PC-9 (cell line): ENCODE data around the gene SMPDL3B. TPM values are rescaled to one million over a fixed set of nuclear protein-coding genes. Genes with fewer than 3 reads are reported as not detected.

Experiments
- BruUV-seq: library from RNA; stranded (reverse); fragments of 400-500 nt; replicated peaks from 2 replicates; lab custom pipeline; 2021; lab: Mats Ljungman, UMichigan
- CTCF ChIA-PET: fragments of 300-600 bp; sonication (Branson Sonifier 250); formaldehyde crosslinking; loops from one replicate; lab custom pipeline; 2022; ENCODE audit warnings: antibody characterized with exemption; lab: Charles Lee
- POLR2A ChIA-PET: fragments of 300-600 bp; sonication (Branson Sonifier 250); formaldehyde crosslinking; loops from one replicate; lab custom pipeline; 2022; ENCODE audit warnings: antibody characterized with exemption; ENCODE audit not compliant: unreplicated experiment; lab: Charles Lee
- DNase-seq, 2 experiments: peaks; one replicate each; pipeline versions ENCODE4 v3.0.0 to v3.0.0-alpha.2; 2015 to 2022; ENCODE audit warnings: mixed read lengths in 1 of 2
- H2AFZ ChIP-seq: fragments of 200-600 bp; sonication (generic); 2 replicates; pipeline ENCODE4 v1.8.1; 2017; ENCODE audit warnings: antibody characterized with exemption
- H3F3A ChIP-seq: fragments of 200-600 bp; sonication (generic); 2 replicates; pipeline ENCODE4 v1.8.1; 2017; ENCODE audit warnings: antibody characterized with exemption, mild to moderate bottlenecking, low read depth; ENCODE audit not compliant: insufficient read depth
- H3K27ac ChIP-seq: fragments of 200-600 bp; sonication (generic); 2 replicates; pipeline ENCODE4 v1.6.1; 2016; ENCODE audit warnings: mixed run types
- H3K27me3 ChIP-seq: fragments of 200-600 bp; sonication (generic); 2 replicates; pipeline ENCODE4 v1.6.1; 2016; ENCODE audit warnings: low read depth, mixed run types; ENCODE audit not compliant: insufficient read depth
- H3K36me3 ChIP-seq: fragments of 200-600 bp; sonication (generic); 2 replicates; pipeline ENCODE4 v1.6.1; 2016; ENCODE audit warnings: low read depth, mixed run types
- H3K4me1 ChIP-seq: fragments of 200-600 bp; sonication (generic); replicated peaks from 2 replicates; pipeline ENCODE4 v1.6.1; 2016; ENCODE audit warnings: mixed run types; ENCODE audit not compliant: insufficient read depth
- H3K4me2 ChIP-seq: fragments of 200-600 bp; sonication (generic); 2 replicates; pipeline ENCODE4 v1.6.1; 2017; ENCODE audit warnings: mixed run types
- H3K4me3 ChIP-seq: fragments of 200-600 bp; sonication (generic); 2 replicates; pipeline ENCODE4 v1.6.1; 2016; ENCODE audit warnings: mixed run types
- H3K79me2 ChIP-seq: fragments of 200-600 bp; sonication (generic); 2 replicates; pipeline ENCODE4 v1.6.1; 2017; ENCODE audit warnings: low read depth, mixed run types
- H3K9me2 ChIP-seq: fragments of 200-600 bp; sonication (generic); 2 replicates; pipeline ENCODE4 v1.8.1; 2017; ENCODE audit warnings: mild to moderate bottlenecking; ENCODE audit not compliant: insufficient read depth
- H3K9me3 ChIP-seq: fragments of 200-600 bp; sonication (generic); 2 replicates; pipeline ENCODE4 v1.8.1; 2016; ENCODE audit warnings: low read depth; ENCODE audit not compliant: insufficient read depth
- H4K20me1 ChIP-seq: fragments of 200-600 bp; sonication (generic); 2 replicates; pipeline ENCODE4 v1.8.1; 2017; ENCODE audit not compliant: insufficient read depth
- EZH2 ChIP-seq: fragments of 200-600 bp; sonication (generic); IDR thresholded peaks from 2 replicates; pipeline ENCODE4 v1.8.0; 2017; ENCODE audit warnings: antibody characterized with exemption, low read depth
- intact Hi-C: fragments of 100-400 bp; cut with micrococcal nuclease; formaldehyde crosslinking; loops from one replicate; pipeline ENCODE4 v1.10.0; 2022; ENCODE audit not compliant: unreplicated experiment
- total RNA-seq: library from RNA; stranded (reverse); gene quantifications from 2 replicates; pipeline ENCODE4 v1.2.3, GENCODE V29; 2021
- TF ChIP-seq, protein P1 (sequence below): fragments of 200-600 bp; sonication (generic); conservative IDR thresholded peaks from 2 replicates; pipeline ENCODE4 v1.6.1; 2017; ENCODE audit warnings: mixed run types, antibody characterized with exemption, mild to moderate bottlenecking, moderate library complexity

Gene SMPDL3B
- total RNA-seq, 1 experiment from 2014 or later, result 26.5 TPM

DNA sequence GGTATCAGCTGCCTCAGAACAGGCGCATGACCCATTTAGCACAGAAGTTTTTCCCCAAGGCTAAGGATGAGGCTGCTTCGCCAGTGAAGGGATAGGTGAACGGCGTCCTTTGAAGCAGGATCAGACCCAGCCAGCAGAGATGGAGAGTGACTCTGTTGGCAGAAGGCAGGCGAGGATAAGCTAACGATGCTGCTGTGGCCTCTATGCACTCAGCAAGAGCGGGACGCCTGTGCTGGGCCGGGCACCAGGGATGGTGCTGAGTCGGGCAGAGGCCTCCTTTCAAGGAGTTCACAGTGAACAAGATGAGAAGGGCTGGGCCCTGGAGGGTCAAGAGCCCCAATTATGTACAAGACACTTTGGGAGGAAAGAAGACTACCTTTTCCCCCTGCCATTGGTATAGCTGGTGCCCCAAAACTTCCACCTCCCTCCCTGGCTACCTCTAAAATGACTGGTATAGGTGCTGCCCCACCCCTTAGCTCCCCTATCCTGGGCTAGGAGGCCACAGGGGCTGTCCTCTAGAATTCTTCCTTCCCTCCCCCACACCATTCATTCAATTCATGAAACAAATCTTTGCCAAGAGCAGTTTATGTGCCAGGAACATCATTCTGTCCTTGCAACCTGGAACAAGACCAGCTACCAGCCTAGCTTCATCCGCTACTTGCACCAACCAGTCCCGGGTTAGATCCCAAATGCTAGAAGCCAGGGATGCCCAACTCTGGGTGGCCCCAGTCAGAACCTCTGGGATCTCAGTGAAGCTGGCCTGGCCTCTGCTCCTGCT, 32.5 kb downstream of the SMPDL3B start:
- peak overlapping the region; percentile 30 for H3K4me2 ChIP-seq
- intact Hi-C loops, result no loop called here
- no peak overlapping the region for H2AFZ ChIP-seq
- ChIA-PET CTCF (interaction anchor here (0.6 to 1.0 kb wide), 4 partner anchors 12 to 110 kb away, joined by 3 read pairs; no protein-coding TSS in a partner anchor), POLR2A (interaction anchor here (0.5 kb wide), 1 partner anchor 29 kb away, joined by 3 read pairs; no protein-coding TSS in a partner anchor)
- no peak overlapping the region for H3K27ac ChIP-seq
- H3K4me3 ChIP-seq, result no peak overlapping the region
- H3K9me3 ChIP-seq, result no peaks in the 10 kb centered on the region
- H3F3A ChIP-seq, result peaks cover 12% of the 10 kb centered on the region
- no peaks in the 10 kb centered on the region for H3K9me2 ChIP-seq
- no peak for DNase-seq
- H3K79me2 ChIP-seq, result no peaks in the 10 kb centered on the region
- peaks cover 28% of the 10 kb centered on the region for H3K4me1 ChIP-seq
- H3K36me3 ChIP-seq, result no peaks in the 10 kb centered on the region
- no peaks in the 10 kb centered on the region for H3K27me3 ChIP-seq
- no TSS peak for BruUV-seq
- TF ChIP-seq EZH2, result no peak
- TF ChIP-seq, protein P1, sequence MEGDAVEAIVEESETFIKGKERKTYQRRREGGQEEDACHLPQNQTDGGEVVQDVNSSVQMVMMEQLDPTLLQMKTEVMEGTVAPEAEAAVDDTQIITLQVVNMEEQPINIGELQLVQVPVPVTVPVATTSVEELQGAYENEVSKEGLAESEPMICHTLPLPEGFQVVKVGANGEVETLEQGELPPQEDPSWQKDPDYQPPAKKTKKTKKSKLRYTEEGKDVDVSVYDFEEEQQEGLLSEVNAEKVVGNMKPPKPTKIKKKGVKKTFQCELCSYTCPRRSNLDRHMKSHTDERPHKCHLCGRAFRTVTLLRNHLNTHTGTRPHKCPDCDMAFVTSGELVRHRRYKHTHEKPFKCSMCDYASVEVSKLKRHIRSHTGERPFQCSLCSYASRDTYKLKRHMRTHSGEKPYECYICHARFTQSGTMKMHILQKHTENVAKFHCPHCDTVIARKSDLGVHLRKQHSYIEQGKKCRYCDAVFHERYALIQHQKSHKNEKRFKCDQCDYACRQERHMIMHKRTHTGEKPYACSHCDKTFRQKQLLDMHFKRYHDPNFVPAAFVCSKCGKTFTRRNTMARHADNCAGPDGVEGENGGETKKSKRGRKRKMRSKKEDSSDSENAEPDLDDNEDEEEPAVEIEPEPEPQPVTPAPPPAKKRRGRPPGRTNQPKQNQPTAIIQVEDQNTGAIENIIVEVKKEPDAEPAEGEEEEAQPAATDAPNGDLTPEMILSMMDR, result no peak
- no peaks in the 10 kb centered on the region for H4K20me1 ChIP-seq

DNA sequence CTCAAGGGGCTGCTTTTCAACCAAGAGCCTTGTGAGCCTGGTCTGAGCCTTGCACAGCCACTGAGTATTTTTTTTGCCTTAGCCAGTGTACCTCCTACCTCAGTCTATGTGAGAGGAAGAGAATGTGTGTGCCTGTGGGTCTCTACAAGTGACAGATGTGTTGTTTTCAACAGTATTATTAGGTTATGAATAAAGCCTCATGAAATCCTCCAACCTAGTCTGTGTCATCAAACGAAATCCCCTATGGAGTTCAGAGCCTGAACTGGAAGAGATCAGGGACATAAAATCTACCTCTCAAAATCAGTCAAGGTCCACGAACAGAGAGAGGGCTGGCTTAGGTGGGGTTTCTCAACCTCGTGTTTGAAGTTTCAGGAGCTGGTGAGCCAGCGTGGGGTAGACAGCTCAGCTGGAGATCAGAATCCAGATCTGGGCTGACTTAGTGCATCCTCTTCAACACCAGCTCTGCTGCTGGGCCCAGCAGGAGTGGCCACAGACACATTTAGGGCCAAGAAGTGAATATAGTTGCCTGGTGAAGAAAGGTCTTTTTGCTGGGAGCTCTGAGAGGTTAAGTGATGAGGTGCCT, 33.2 kb downstream of the SMPDL3B start:
- no peaks in the 10 kb centered on the region for H3K36me3 ChIP-seq

DNA sequence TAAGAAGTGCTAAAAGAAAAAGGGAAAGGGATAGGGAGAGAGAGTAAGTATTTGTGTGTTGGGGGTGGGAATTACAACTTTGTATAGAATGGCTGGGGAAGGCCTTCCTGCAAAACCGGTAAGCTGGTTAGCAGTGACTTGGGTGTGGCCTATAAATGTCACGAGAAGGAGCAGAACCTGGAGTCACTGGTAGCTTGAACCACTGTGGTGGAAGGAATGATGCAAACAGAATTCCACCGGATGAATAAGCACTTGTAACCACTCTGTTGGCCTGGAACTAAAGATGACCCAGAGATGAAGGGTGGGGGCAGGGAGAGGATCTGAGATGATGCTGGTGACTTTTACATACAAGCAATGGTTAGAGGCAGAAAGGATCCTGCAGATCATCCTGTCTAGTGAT, 33.9 kb downstream of the SMPDL3B start:
- CTCF ChIA-PET, result no interaction called here
- Histone ChIP-seq H3K4me1 (peaks cover 28% of the 10 kb centered on the region), H2AFZ (no peak overlapping the region), H3K9me2 (no peaks in the 10 kb centered on the region), H3K79me2 (no peaks in the 10 kb centered on the region), H3K4me3 (0 out of 2 replicates have a peak overlapping the region, but pooled peaks have one; percentile 29), H4K20me1 (no peaks in the 10 kb centered on the region), H3F3A (peaks cover 12% of the 10 kb centered on the region), H3K27me3 (no peaks in the 10 kb centered on the region), H3K4me2 (peak overlapping the region; percentile 61), H3K27ac (peak overlapping the region; percentile 83), H3K36me3 (no peaks in the 10 kb centered on the region), H3K9me3 (no peaks in the 10 kb centered on the region)
- POLR2A ChIA-PET, result interaction anchor here (0.5 to 0.6 kb wide), 4 partner anchors 28 to 956 kb away, joined by 3 to 5 read pairs (median 4); partner anchors contain the start of gene TENT5B
- peak; percentile 68 to 90 for DNase-seq
- intact Hi-C loops, result loop anchor here (1.0 kb wide), 1 partner anchor 8 kb away; no protein-coding TSS in a partner anchor
- BruUV-seq, result no TSS peak
- TF ChIP-seq, protein P1, result no peak

More for the DNA sequence above, 33.2 kb downstream of the SMPDL3B start:
- no peak for DNase-seq
- ChIA-PET CTCF (no interaction called here), POLR2A (interaction anchor here (0.6 kb wide), 1 partner anchor 28 kb away, joined by 3 read pairs; no protein-coding TSS in a partner anchor)
- peaks cover 28% of the 10 kb centered on the region for H3K4me1 ChIP-seq
- H3K79me2 ChIP-seq, result no peaks in the 10 kb centered on the region
- H3K4me3 ChIP-seq, result no peak overlapping the region
- H2AFZ ChIP-seq, result no peak overlapping the region
- H3K27me3 ChIP-seq, result no peaks in the 10 kb centered on the region
- peaks cover 12% of the 10 kb centered on the region for H3F3A ChIP-seq
- no peaks in the 10 kb centered on the region for H3K9me3 ChIP-seq
- peak overlapping the region; percentile 83 for H3K27ac ChIP-seq
- no TSS peak for BruUV-seq
- TF ChIP-seq EZH2, result no peak
- TF ChIP-seq, protein P1, result no peak
- no peaks in the 10 kb centered on the region for H3K9me2 ChIP-seq
- intact Hi-C loops, result loop anchor here (1.0 kb wide), 1 partner anchor 8 kb away; no protein-coding TSS in a partner anchor
- H4K20me1 ChIP-seq, result no peaks in the 10 kb centered on the region
- H3K4me2 ChIP-seq, result peak overlapping the region; percentile 61
